Osteocyte (in vitro differentiated cells): ENCODE results near the gene VSNL1. TPM values are rescaled to one million over a fixed set of nuclear protein-coding genes. Genes with fewer than 3 reads are reported as not detected.

Experiments
- DNase-seq: peaks from one replicate; pipeline ENCODE4 v3.0.0; 2021; ENCODE audit warnings: mixed read lengths; ENCODE audit not compliant: unreplicated experiment; ENCODE audit errors: extremely low spot score
- H3K27ac Mint-ChIP-seq: one replicate; pipeline ENCODE4 v1.8.0; 2021; ENCODE audit warnings: mild to moderate bottlenecking, mixed read lengths; ENCODE audit not compliant: unreplicated experiment
- H3K27me3 Mint-ChIP-seq: one replicate; pipeline ENCODE4 v1.8.0; 2021; ENCODE audit warnings: mixed read lengths; ENCODE audit not compliant: unreplicated experiment
- H3K36me3 Mint-ChIP-seq: one replicate; pipeline ENCODE4 v1.8.0; 2021; ENCODE audit warnings: mixed read lengths; ENCODE audit not compliant: unreplicated experiment
- H3K4me1 Mint-ChIP-seq: one replicate; pipeline ENCODE4 v1.8.0; 2021; ENCODE audit warnings: mixed read lengths; ENCODE audit not compliant: unreplicated experiment
- H3K4me3 Mint-ChIP-seq: one replicate; pipeline ENCODE4 v1.8.0; 2021; ENCODE audit warnings: mild to moderate bottlenecking, moderate library complexity, mixed read lengths; ENCODE audit not compliant: unreplicated experiment
- H3K9me3 Mint-ChIP-seq: one replicate; pipeline ENCODE4 v1.8.0; 2021; ENCODE audit warnings: mixed read lengths; ENCODE audit not compliant: unreplicated experiment
- total RNA-seq: library from RNA; stranded (reverse); gene quantifications from 2 replicates; pipeline ENCODE4 v1.2.1, GENCODE V29; 2021
- TF ChIP-seq, protein P1 (sequence below): fragments of 200-600 bp; sonication (generic); IDR thresholded peaks from 2 replicates; pipeline ENCODE4 v1.5.0; 2021; ENCODE audit warnings: antibody characterized with exemption, mild to moderate bottlenecking, moderate library complexity

Gene VSNL1
- total RNA-seq, 1 donor from 2014 or later, result not detected

DNA sequence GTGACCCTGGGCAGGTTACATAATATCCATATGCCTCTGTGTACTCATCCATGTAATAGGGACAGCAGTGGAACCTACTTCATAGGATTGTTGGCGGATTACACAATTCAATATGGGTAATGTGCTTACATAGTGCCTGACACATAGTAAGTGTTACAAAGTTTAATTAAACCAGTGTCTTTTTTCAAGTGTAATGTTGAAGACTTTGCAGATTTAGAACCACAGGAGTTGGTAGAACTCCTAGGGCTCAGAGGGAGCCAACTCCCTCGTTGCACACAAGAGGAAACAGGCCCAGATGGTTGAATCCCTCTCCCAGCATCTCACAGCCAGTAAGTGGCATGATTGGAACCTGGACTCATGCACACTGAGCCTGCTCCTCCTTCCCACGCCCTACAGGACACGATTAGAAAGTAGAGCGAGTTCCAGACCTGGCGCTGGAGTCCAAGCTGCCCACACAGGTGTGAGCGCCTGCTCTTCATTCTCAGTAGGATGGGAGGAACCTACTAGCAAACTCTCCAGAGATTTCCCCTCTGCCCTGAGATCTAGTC, 97.8 kb downstream of the VSNL1 start:
- Mint-ChIP-seq H3K27ac (no peak overlapping the region), H3K4me1 (peaks cover 6% of the 10 kb centered on the region), H3K9me3 (no peaks in the 10 kb centered on the region), H3K4me3 (no peak overlapping the region), H3K36me3 (no peaks in the 10 kb centered on the region), H3K27me3 (peaks cover 6% of the 10 kb centered on the region)
- TF ChIP-seq, protein P1, sequence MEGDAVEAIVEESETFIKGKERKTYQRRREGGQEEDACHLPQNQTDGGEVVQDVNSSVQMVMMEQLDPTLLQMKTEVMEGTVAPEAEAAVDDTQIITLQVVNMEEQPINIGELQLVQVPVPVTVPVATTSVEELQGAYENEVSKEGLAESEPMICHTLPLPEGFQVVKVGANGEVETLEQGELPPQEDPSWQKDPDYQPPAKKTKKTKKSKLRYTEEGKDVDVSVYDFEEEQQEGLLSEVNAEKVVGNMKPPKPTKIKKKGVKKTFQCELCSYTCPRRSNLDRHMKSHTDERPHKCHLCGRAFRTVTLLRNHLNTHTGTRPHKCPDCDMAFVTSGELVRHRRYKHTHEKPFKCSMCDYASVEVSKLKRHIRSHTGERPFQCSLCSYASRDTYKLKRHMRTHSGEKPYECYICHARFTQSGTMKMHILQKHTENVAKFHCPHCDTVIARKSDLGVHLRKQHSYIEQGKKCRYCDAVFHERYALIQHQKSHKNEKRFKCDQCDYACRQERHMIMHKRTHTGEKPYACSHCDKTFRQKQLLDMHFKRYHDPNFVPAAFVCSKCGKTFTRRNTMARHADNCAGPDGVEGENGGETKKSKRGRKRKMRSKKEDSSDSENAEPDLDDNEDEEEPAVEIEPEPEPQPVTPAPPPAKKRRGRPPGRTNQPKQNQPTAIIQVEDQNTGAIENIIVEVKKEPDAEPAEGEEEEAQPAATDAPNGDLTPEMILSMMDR, result no peak
- DNase-seq, result no peak

GRCh38 chr2:17640406-17640805, 99.9 kb downstream of the VSNL1 start:
- Mint-ChIP-seq H3K9me3 (no peaks in the 10 kb centered on the region), H3K4me1 (peaks cover 14% of the 10 kb centered on the region), H3K27ac (no peak overlapping the region), H3K36me3 (no peaks in the 10 kb centered on the region), H3K4me3 (no peak overlapping the region), H3K27me3 (peaks cover 4% of the 10 kb centered on the region)
- TF ChIP-seq, protein P1, result no peak
- no peak for DNase-seq

DNA sequence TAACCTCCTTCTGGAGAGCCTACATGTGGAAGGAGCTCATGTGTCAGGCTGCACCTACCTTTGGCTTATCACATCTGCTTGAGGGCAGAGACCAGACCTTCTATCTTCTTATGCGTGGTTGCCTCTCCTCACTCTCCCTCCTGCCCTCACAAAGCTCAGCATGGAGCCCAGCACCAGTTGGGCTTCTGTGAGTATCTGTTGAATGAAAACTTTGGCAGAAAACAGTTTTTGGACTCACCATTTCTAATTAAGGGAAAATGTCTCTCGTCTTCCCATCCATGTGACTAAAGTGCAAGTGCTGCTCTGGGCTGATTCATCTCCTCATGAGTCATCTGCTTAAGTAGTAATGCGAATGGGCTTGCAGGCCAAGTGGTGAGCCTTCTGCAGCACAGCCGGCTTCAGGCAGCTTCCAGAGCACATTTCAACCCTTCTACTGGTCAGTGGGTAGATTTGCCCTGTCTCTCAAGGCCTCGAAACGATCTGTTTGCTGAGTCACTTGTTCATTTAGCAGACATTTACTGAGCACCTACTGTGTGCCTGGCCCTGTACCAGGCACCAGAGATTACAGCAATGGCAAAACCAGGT, 102.6 kb downstream of the VSNL1 start:
- Mint-ChIP-seq H3K4me1 (peaks cover 25% of the 10 kb centered on the region), H3K27ac (peak overlapping the region; percentile 60), H3K27me3 (no peaks in the 10 kb centered on the region), H3K9me3 (no peaks in the 10 kb centered on the region), H3K36me3 (no peaks in the 10 kb centered on the region), H3K4me3 (no peak overlapping the region)
- peak; percentile 60 for DNase-seq
- TF ChIP-seq, protein P1, result no peak

DNA sequence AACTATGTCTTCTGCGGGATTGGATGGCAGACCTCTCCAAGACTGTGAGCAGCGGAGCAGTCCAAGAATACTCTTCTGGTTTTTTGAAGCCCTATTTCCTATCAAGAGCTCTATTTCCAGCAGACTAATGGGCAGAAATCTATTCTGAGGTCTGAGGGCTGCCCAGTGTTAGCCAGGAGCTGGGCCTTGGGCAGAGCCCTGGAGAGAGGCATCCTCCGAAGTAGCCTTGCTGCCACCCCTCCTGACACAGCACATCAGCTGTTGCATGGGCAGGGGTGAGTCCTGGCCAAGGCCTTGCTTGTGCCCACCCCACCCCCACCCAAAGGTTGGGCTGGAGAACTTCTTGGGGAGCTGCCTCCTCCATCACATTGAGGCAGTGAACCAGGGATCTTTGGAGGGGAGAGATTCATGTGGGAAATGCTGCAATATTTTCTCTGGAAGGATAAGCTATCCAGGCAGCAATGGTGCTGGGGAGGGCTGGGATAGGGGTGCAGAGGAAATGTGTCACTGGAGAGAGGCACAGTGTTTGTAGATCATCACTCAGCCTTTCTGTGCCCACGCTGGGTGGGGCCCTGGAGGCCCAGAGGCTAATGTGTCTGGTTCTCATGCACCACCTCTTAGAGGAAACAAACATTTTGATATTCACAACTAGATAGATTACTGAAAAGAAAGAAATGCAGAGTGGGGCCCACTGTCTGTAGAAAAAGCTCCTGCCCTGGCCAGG, 104.7 kb downstream of the VSNL1 start:
- no peaks in the 10 kb centered on the region for H3K9me3 Mint-ChIP-seq
- no peaks in the 10 kb centered on the region for H3K27me3 Mint-ChIP-seq
- H3K4me1 Mint-ChIP-seq, result peaks cover 25% of the 10 kb centered on the region
- H3K27ac Mint-ChIP-seq, result no peak overlapping the region
- no peak overlapping the region for H3K4me3 Mint-ChIP-seq
- peak; percentile 42 for DNase-seq
- TF ChIP-seq, protein P1, result no peak
- H3K36me3 Mint-ChIP-seq, result no peaks in the 10 kb centered on the region

DNA sequence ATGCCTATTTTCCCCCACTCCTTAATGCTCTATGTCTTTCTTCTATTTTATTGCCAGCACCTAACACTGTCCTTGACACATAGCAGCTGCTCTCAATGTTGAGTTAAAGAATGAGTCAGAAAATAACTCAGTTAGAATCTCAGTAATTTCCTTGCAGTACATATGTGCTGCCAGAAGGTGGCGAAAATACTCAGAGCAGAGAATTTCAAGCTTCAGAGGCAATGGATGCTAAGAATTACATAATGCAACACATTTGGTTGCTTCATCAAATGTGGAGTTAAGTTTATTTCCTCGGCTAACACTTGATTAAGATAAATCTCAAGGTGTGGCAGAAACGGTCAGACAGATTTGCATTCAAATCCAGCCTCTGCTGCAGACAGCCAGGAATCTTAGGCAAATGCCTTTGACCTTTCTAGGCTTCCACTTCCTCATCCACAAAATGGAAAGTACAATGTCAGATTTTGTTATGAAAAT, 105.6 kb downstream of the VSNL1 start:
- TF ChIP-seq, protein P1, result peak; percentile 78
- Mint-ChIP-seq H3K4me1 (peaks cover 25% of the 10 kb centered on the region), H3K27ac (peak overlapping the region; percentile 3), H3K9me3 (no peaks in the 10 kb centered on the region), H3K4me3 (no peak overlapping the region), H3K27me3 (no peaks in the 10 kb centered on the region), H3K36me3 (no peaks in the 10 kb centered on the region)
- peak; percentile 81 for DNase-seq
